Esophagus muscularis mucosa (tissue), 3 donors: Measurements from ENCODE around the gene MCTP2.

ENCODE experiments used
- CTCF ChIP-seq, 3 experiments: fragments of 200-600 bp in 2 of 3; fragments of 450-650 bp in 1 of 3; sonication (generic) in 2 of 3; IDR thresholded peaks; one replicate each; pipeline ENCODE4 v1.5.1; 2017 to 2019; ENCODE audit warnings: antibody characterized with exemption in 3 of 3, mild to moderate bottlenecking in 2 of 3, moderate library complexity in 1 of 3
- POLR2AphosphoS5 ChIP-seq, 2 donors: sonication (generic); formaldehyde crosslinking; IDR thresholded peaks; one replicate each; pipeline ENCODE4 v1.6.1; 2017; ENCODE audit warnings: antibody characterized with exemption in 2 of 2

GRCh38 chr15:94239474-94239873 lies 8.1 kb downstream of the MCTP2 start:
- TF ChIP-seq CTCF (IDR thresholded peaks at IDR 0.05) (no peak), POLR2AphosphoS5 (IDR thresholded peaks at IDR 0.05) (no peak)
